Activated T-cell treated with anti-CD3 and anti-CD28 coated beads, Interleukin-2, amount 50 U/mL, for 24 hours (primary cell): ENCODE data around the gene PGLYRP2.
A peak's percentile ranks its signal among the peaks of the same experiment; 100 is the strongest.

Experiments
- DNase-seq: peaks from one replicate; pipeline ENCODE4 v3.0.0-alpha.2; 2020
- H3K27ac Mint-ChIP-seq: 2 replicates; pipeline ENCODE4 v1.8.0; 2020; ENCODE audit warnings: mild to moderate bottlenecking, mixed read lengths
- H3K27me3 Mint-ChIP-seq: 2 replicates; pipeline ENCODE4 v1.8.0; 2020; ENCODE audit warnings: mixed read lengths
- H3K36me3 Mint-ChIP-seq: 2 replicates; pipeline ENCODE4 v1.8.0; 2020; ENCODE audit warnings: low read depth, mixed read lengths
- H3K4me1 Mint-ChIP-seq: 2 replicates; pipeline ENCODE4 v1.8.0; 2020; ENCODE audit warnings: low read depth, mixed read lengths
- H3K4me3 Mint-ChIP-seq: 2 replicates; pipeline ENCODE4 v1.8.0; 2020; ENCODE audit warnings: mild to moderate bottlenecking, moderate library complexity, mixed read lengths
- H3K9me3 Mint-ChIP-seq: 2 replicates; pipeline ENCODE4 v1.8.0; 2020; ENCODE audit warnings: mixed read lengths

Gene PGLYRP2

GRCh38 chr19:15469513-15470297 is 9.6 kb downstream of the PGLYRP2 start:
- Mint-ChIP-seq H3K27me3 (no peaks in the 10 kb centered on the region), H3K4me1 (peaks cover 54% of the 10 kb centered on the region), H3K4me3 (peak overlapping the region; percentile 73), H3K27ac (peak overlapping the region; percentile 26), H3K9me3 (no peaks in the 10 kb centered on the region), H3K36me3 (peaks cover 5% of the 10 kb centered on the region)
- peak; percentile 51 for DNase-seq

DNA sequence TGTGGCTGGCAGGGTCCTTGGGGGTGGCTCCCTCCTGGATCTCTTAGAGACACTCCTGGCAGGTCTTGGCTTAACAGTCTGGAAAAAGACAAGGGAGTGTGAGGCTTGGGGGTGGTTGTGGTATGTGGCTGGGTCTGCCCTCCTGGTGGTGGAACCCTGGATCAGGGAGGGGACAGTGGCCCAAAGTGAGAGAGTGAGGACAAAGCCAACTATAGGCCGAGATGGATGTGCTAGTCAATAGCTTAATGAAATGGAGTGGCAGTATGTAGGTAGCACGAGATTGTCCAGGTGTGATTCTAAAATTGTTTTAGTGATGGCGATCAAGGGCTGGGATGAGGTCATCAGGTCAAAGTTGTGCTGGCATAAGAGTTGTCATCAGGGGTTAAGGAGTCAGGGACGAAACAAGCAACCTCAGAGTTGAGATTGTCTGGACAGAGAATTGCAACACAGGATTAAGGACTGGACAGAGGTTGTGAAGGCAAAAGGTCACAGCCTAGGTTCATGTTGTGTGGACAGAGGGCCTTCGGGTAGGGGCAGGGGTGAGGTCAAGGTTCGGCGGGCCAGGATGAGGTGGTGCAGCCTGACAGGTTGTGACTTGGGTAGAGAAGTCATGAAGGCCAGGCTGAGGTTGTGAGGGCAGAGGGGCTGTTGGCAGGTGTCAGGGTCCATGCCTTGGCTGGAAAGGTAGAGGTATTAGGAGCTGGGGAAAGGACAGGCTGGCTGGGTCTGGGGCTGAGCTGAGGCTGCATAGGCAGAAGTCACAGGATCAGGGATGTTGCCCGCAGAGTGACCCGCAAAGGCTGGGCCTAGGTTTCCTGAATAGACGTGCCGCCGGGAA is 10.4 kb downstream of the PGLYRP2 start:
- H3K4me3 Mint-ChIP-seq, result peak overlapping the region; percentile 73
- DNase-seq, result no peak
- peak overlapping the region; percentile 68 for H3K27ac Mint-ChIP-seq
- H3K9me3 Mint-ChIP-seq, result no peaks in the 10 kb centered on the region
- H3K4me1 Mint-ChIP-seq, result peaks cover 57% of the 10 kb centered on the region
- peaks cover 10% of the 10 kb centered on the region for H3K36me3 Mint-ChIP-seq
- no peaks in the 10 kb centered on the region for H3K27me3 Mint-ChIP-seq

- Mint-ChIP-seq H3K4me3 (peak overlapping the region; percentile 18), H3K27me3 (no peaks in the 10 kb centered on the region), H3K9me3 (no peaks in the 10 kb centered on the region), H3K27ac (peak overlapping the region; percentile 95), H3K36me3 (peaks cover 20% of the 10 kb centered on the region), H3K4me1 (peaks cover 56% of the 10 kb centered on the region)
- DNase-seq, result no peak
These were observed 11.5 kb downstream of the PGLYRP2 start for GRCh38 chr19:15467734-15468214.

GRCh38 chr19:15466851-15467733 is 12.2 kb downstream of the PGLYRP2 start:
- Mint-ChIP-seq H3K9me3 (no peaks in the 10 kb centered on the region), H3K4me1 (peaks cover 59% of the 10 kb centered on the region), H3K36me3 (peaks cover 25% of the 10 kb centered on the region), H3K27me3 (no peaks in the 10 kb centered on the region), H3K27ac (peak overlapping the region; percentile 95), H3K4me3 (peak overlapping the region; percentile 53)
- peak; percentile 64 for DNase-seq

DNA sequence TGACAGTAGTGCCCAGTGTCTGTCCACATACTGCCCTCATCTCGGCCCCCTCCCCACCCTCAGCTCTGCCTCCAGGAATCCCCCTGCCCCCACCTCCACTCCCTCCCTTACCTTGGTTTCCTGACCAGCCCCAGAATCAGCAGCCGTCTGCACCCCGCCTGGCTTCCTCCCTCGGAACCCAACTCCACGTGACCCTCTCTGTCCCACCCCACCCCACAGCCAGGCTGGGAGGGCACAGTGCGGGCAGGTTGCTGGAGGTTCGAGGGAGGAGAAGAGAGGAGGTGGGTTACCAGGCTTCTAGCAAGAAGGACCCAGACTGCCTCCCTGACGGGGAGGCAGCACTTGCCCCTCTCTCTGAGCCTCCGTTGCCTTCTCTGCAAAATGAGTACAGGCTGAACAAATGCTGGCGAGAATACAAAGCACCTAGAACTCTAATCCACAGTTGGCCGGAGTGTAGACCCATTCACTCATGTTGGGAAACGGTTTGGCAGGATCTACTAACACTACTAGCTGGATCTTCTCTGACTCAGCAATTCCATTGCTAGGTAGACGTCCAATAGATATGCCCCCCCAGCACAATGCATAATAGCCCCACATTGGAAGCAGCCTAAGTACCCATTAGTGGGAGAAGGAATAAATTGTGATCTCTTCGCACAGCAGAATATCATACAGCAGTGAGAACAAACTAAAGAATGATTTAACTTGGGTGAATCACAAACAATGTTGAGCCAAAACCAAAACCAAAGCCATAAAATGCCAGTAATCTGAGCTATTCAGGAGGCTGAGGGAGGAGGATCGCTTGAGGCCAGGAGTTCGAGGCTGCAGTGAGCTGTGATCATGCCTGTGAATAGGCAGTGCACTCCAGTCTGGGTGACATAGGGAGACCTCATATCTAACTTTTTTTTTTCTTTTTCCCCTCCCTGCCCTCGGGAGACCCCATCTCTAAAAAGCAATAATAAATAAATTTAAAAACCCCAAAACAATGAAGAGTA is 14.6 kb downstream of the PGLYRP2 start, which contains the start of gene RASAL3:
Gene RASAL3, minus strand, starts transcription at position 151 of the 992 bp plus-strand sequence. CDS start 186 bp downstream, outside the sequence.
- peak within 1 kb of the TSS; percentile 93 for H3K4me3 Mint-ChIP-seq
- H3K9me3 Mint-ChIP-seq, result no peaks in the 10 kb centered on the region
- H3K27me3 Mint-ChIP-seq, result no peaks in the 10 kb centered on the region
- peak; percentile 77 for DNase-seq
- H3K36me3 Mint-ChIP-seq, result peaks cover 49% of the 10 kb centered on the region
- H3K4me1 Mint-ChIP-seq, result peaks cover 66% of the 10 kb centered on the region
- H3K27ac Mint-ChIP-seq, result peak within 1 kb of the TSS; percentile 93

GRCh38 chr19:15463861-15464371 is 15.4 kb downstream of the PGLYRP2 start:
- no peaks in the 10 kb centered on the region for H3K27me3 Mint-ChIP-seq
- peak overlapping the region; percentile 93 for H3K27ac Mint-ChIP-seq
- H3K4me3 Mint-ChIP-seq, result peak overlapping the region; percentile 93
- peaks cover 60% of the 10 kb centered on the region for H3K4me1 Mint-ChIP-seq
- peak; percentile 83 for DNase-seq
- peaks cover 55% of the 10 kb centered on the region for H3K36me3 Mint-ChIP-seq
- no peaks in the 10 kb centered on the region for H3K9me3 Mint-ChIP-seq

DNA sequence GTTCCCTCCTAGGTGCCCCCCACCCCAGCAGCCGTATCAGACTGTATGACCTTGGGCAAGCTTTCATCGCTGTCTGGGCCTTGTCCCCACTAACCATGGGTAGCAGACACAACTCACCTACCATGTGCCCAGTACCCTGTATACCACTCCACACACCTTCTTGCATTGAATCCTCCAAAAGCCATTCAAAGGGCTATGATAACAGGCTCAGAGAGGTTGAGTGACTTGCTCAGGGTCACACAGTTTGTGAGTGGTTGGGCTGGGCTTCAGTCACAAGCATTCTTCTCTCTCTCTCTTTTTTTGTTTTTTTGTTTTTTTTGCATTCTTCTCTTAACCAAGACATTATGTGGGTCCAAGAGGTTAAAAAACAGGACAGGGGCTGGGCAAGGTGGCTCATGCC is 17.6 kb downstream of the PGLYRP2 start:
- DNase-seq, result no peak
- peaks cover 63% of the 10 kb centered on the region for H3K36me3 Mint-ChIP-seq
- no peaks in the 10 kb centered on the region for H3K9me3 Mint-ChIP-seq
- H3K27ac Mint-ChIP-seq, result peak overlapping the region; percentile 93
- H3K4me1 Mint-ChIP-seq, result peaks cover 40% of the 10 kb centered on the region
- peak overlapping the region; percentile 93 for H3K4me3 Mint-ChIP-seq
- no peaks in the 10 kb centered on the region for H3K27me3 Mint-ChIP-seq

DNA sequence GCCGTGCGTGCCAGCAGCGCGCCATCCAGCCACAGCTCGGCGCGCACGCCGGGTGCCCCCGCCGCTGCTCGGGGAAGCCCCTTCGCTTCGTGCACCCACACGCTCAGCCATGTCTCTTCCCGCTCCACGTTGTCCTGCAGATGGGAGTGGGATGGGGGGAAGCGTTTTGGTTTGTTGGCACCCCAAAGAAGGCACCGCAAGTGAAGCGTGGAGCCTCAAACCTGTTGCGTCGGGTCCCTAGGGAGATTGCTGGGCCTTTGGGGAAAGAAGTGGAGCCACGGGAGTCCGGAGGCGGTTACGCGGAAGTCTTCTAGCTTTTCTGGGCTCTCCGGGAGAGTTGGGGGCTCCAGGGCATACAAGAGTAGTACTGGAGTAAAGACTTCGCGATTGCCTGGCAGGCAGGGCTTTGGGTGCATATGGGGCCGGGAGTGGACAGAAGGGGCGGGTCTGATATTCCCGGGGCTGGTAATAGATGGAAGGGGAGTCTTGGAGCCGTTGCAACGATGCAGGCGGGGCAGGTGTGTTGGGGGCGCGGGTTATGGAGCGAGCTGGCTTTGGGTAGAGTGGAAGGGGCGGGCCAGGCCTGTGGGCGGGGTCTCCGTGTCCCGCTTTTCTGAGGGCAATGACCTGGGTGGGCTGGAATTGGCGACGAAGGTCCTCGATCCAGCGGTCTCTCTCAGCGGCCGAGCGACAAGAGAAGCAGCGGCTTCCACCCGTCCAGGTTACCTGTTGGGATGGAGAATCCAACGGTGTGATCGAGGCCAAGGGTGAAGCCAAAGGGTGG is 21.4 kb downstream of the PGLYRP2 start:
- peaks cover 84% of the 10 kb centered on the region for H3K36me3 Mint-ChIP-seq
- no peak for DNase-seq
- no peak overlapping the region for H3K4me3 Mint-ChIP-seq
- no peak overlapping the region for H3K27ac Mint-ChIP-seq
- no peaks in the 10 kb centered on the region for H3K27me3 Mint-ChIP-seq
- H3K9me3 Mint-ChIP-seq, result no peaks in the 10 kb centered on the region
- H3K4me1 Mint-ChIP-seq, result peaks cover 31% of the 10 kb centered on the region

DNA sequence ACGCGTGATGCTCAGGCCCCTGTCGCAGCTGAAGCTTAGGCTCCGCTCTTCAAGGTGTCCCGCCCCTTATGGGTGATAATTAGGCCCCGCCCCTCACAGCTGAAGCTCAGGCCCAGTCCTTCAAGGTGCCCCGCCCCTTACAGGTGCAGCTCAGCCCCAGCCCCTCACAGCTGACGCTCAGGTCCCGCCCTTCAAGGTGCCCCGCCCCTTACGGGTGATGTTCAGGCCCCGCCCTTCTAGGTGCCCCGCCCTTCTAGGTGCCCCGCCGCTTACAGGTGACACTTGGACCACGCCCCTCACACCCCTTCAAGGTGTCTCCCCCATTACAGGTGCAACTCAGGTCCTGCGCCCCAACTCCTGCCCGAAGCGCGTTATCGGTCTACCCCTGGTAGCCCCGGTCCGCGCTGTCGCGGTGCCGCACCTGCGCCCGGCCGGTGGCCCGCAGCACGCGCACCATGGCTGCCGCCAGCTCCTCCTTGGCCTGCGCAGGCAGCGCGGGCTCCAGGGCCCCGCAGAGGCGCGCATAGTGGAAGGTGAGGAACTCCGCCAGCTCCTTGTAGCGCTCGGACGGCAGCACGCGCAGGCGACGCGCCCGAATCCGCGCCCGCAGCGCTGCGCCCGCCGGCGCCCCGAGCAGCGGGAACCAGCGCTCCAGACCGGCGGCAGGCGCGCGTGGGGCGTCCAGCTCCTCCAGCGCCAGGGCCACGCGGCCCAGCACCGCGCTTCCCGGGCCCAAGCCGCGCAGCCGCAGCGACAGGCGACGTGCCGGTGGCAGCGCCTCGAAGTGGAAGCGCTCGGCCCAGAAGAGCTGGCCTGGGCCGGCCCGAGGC is 22.2 kb downstream of the PGLYRP2 start:
- H3K36me3 Mint-ChIP-seq, result peaks cover 84% of the 10 kb centered on the region
- no peaks in the 10 kb centered on the region for H3K27me3 Mint-ChIP-seq
- H3K4me1 Mint-ChIP-seq, result peaks cover 24% of the 10 kb centered on the region
- H3K4me3 Mint-ChIP-seq, result no peak overlapping the region
- no peaks in the 10 kb centered on the region for H3K9me3 Mint-ChIP-seq
- H3K27ac Mint-ChIP-seq, result no peak overlapping the region
- no peak for DNase-seq

GRCh38 chr19:15456441-15456840 is 22.9 kb downstream of the PGLYRP2 start:
- Mint-ChIP-seq H3K36me3 (peaks cover 84% of the 10 kb centered on the region), H3K4me3 (no peak overlapping the region), H3K9me3 (no peaks in the 10 kb centered on the region), H3K27me3 (no peaks in the 10 kb centered on the region), H3K4me1 (peaks cover 17% of the 10 kb centered on the region), H3K27ac (peak overlapping the region; percentile 37)
- no peak for DNase-seq

GRCh38 chr19:15455996-15456395 is 23.3 kb downstream of the PGLYRP2 start:
- Mint-ChIP-seq H3K9me3 (no peaks in the 10 kb centered on the region), H3K4me3 (no peak overlapping the region), H3K4me1 (peaks cover 21% of the 10 kb centered on the region), H3K27ac (peak overlapping the region; percentile 37), H3K27me3 (no peaks in the 10 kb centered on the region), H3K36me3 (peaks cover 84% of the 10 kb centered on the region)
- DNase-seq, result no peak
